Gastroesophageal sphincter (tissue), 4 donors: Measurements from ENCODE around the gene PLPP1. TPM values are rescaled to one million over a fixed set of nuclear protein-coding genes. Genes with fewer than 3 reads are reported as not detected.

Experiments
- ATAC-seq: fragments of 150-250 bp; one replicate; pipeline ENCODE4 v1.9.1; 2016; ENCODE audit warnings: mild to moderate bottlenecking, moderate library complexity
- H3K27ac ChIP-seq, 4 donors: fragments of 200-600 bp; sonication (generic) in 3 of 4; 1 replicate in 3 of 4; 2 replicates in 1 of 4; pipeline ENCODE4 v1.5.1; 2016 to 2019
- H3K27me3 ChIP-seq: fragments of 200-600 bp; sonication (generic); one replicate; pipeline ENCODE4 v1.5.1; 2019
- H3K36me3 ChIP-seq, 2 donors: fragments of 200-600 bp; sonication (generic); one replicate each; pipeline ENCODE4 v1.5.1; 2019; ENCODE audit warnings: control low read depth in 1 of 2
- H3K4me1 ChIP-seq, 3 donors: fragments of 200-600 bp; sonication (generic); 1 replicate in 2 of 3; 2 replicates in 1 of 3; pipeline ENCODE4 v1.5.1; 2016 to 2019; ENCODE audit warnings: control low read depth in 2 of 3
- H3K4me3 ChIP-seq, 2 donors: fragments of 200-600 bp; sonication (generic); one replicate each; pipeline ENCODE4 v1.5.1; 2019; ENCODE audit warnings: mild to moderate bottlenecking in 1 of 2, moderate library complexity in 1 of 2
- H3K9me3 ChIP-seq, 3 donors: fragments of 200-600 bp; sonication (generic); one replicate each; pipeline ENCODE4 v1.5.1; 2017 to 2019; ENCODE audit warnings: control low read depth in 2 of 3
- EP300 ChIP-seq: sonication (generic); formaldehyde crosslinking; IDR thresholded peaks from one replicate; pipeline ENCODE4 v1.6.1; 2017; ENCODE audit warnings: antibody characterized with exemption, mild to moderate bottlenecking
- POLR2A ChIP-seq, 2 donors: fragments of 450-650 bp; IDR thresholded peaks; one replicate each; pipeline ENCODE4 v1.6.1; 2017; ENCODE audit warnings: antibody characterized with exemption in 2 of 2, mild to moderate bottlenecking in 2 of 2, moderate library complexity in 1 of 2
- POLR2AphosphoS5 ChIP-seq: sonication (generic); formaldehyde crosslinking; IDR thresholded peaks from one replicate; pipeline ENCODE4 v1.6.1; 2017; ENCODE audit warnings: antibody characterized with exemption
- WGBS, 2 donors: methylation state at CpG; one replicate each; pipeline ENCODE4 v1.1.5; 2018; ENCODE audit warnings: low coverage in 1 of 2; 5-methylcytosine and 5-hydroxymethylcytosine counted together
- total RNA-seq, 4 donors: library from RNA; depleted of rRNA; stranded (reverse); fragments of >200 nt; gene quantifications; one replicate each; pipeline ENCODE4 v1.1.0, GENCODE V29; 2016
- TF ChIP-seq, protein P1 (sequence below), 4 experiments: fragments of 200-600 bp in 2 of 4; fragments of 450-650 bp in 2 of 4; sonication (generic) in 1 of 4; IDR thresholded peaks; one replicate each; pipeline ENCODE4 v1.5.1; 2017 to 2019; ENCODE audit warnings: antibody characterized with exemption in 4 of 4, mild to moderate bottlenecking in 2 of 4, moderate library complexity in 2 of 4

The PLPP1 gene
- total RNA-seq, 4 donors from 2014 or later = 209 to 314 (median 250) TPM

GRCh38 chr5:55440188-55440646 is 94.5 kb downstream of the PLPP1 start:
- WGBS, 2 donors = 28 to 41% methylated on average over 5 to 6 of the region's 6 CpGs
- Histone ChIP-seq H3K4me1 (peaks cover 26 to 72% (median 34%) of the 10 kb centered on the region in 3 donors), H3K9me3 (no peaks in the 10 kb centered on the region), H3K27ac (peak overlapping the region; percentile 90 to 99 (median 91)), H3K27me3 (no peaks in the 10 kb centered on the region), H3K4me3 (no peak overlapping the region), H3K36me3 (peaks cover 0 to 11% of the 10 kb centered on the region in 2 donors)
- TF ChIP-seq POLR2A (IDR thresholded peaks at IDR 0.05) = no peak
- peak; percentile 53 for TF ChIP-seq POLR2AphosphoS5
- no peak for ATAC-seq

GRCh38 chr5:55438998-55439397 is 95.8 kb downstream of the PLPP1 start:
- H3K36me3 ChIP-seq = peaks cover 0 to 11% of the 10 kb centered on the region in 2 donors
- H3K9me3 ChIP-seq = no peaks in the 10 kb centered on the region
- WGBS, 2 donors = 56% methylated on average over 4 of the region's 4 CpGs
- TF ChIP-seq, protein P1, sequence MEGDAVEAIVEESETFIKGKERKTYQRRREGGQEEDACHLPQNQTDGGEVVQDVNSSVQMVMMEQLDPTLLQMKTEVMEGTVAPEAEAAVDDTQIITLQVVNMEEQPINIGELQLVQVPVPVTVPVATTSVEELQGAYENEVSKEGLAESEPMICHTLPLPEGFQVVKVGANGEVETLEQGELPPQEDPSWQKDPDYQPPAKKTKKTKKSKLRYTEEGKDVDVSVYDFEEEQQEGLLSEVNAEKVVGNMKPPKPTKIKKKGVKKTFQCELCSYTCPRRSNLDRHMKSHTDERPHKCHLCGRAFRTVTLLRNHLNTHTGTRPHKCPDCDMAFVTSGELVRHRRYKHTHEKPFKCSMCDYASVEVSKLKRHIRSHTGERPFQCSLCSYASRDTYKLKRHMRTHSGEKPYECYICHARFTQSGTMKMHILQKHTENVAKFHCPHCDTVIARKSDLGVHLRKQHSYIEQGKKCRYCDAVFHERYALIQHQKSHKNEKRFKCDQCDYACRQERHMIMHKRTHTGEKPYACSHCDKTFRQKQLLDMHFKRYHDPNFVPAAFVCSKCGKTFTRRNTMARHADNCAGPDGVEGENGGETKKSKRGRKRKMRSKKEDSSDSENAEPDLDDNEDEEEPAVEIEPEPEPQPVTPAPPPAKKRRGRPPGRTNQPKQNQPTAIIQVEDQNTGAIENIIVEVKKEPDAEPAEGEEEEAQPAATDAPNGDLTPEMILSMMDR (IDR thresholded peaks at IDR 0.05) = no peak
- TF ChIP-seq POLR2AphosphoS5 (peak; percentile 74), EP300 (no peak), POLR2A (IDR thresholded peaks at IDR 0.05) (no peak)
- H3K27me3 ChIP-seq = no peaks in the 10 kb centered on the region
- H3K4me1 ChIP-seq = peaks cover 26 to 72% (median 34%) of the 10 kb centered on the region in 3 donors
- peak; percentile 75 for ATAC-seq
- no peak overlapping the region for H3K4me3 ChIP-seq
- peak overlapping the region; percentile 90 to 99 (median 91) for H3K27ac ChIP-seq

- H3K36me3 ChIP-seq = peaks cover 0 to 15% of the 10 kb centered on the region in 2 donors
- no peak for TF ChIP-seq POLR2A (IDR thresholded peaks at IDR 0.05)
- no peak for TF ChIP-seq EP300
- TF ChIP-seq, protein P1 (IDR thresholded peaks at IDR 0.05) = no peak
- TF ChIP-seq POLR2AphosphoS5 = no peak
- peaks cover 26 to 65% (median 34%) of the 10 kb centered on the region in 3 donors for H3K4me1 ChIP-seq
- H3K4me3 ChIP-seq = no peak overlapping the region
- H3K27me3 ChIP-seq = no peaks in the 10 kb centered on the region
- H3K9me3 ChIP-seq = no peaks in the 10 kb centered on the region
- peak; percentile 9 for ATAC-seq
- WGBS, 2 donors = 51 to 68% methylated on average over 2 of the region's 2 CpGs
- peak overlapping the region; percentile 90 to 99 (median 91) for H3K27ac ChIP-seq
Measured at GRCh38 chr5:55437859-55438206, 96.9 kb downstream of the PLPP1 start.

DNA sequence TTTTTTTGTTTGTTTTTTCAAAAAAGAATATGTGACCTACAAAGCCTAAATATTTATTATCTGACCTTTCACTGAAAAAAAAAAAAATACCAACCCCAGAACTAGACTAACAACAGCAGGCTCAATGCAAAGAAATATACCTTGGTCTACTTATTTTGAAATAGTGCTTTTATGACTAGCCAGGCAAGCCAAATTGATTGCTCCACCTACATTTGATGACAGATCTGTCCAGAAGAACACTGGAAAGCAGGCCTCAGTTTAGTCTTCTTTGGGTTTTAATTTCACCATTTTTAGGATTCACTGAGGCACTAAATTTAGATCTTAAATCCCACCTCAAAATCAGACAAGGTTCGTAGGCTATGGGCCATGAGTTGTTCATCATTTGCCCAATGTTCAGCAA is 97.3 kb downstream of the PLPP1 start:
- H3K27me3 ChIP-seq = no peaks in the 10 kb centered on the region
- peaks cover 0 to 17% of the 10 kb centered on the region in 2 donors for H3K36me3 ChIP-seq
- no peak for ATAC-seq
- peaks cover 26 to 61% (median 34%) of the 10 kb centered on the region in 3 donors for H3K4me1 ChIP-seq
- no peak overlapping the region for H3K4me3 ChIP-seq
- peak overlapping the region; percentile 90 to 99 (median 91) for H3K27ac ChIP-seq
- WGBS, 2 donors = 19 to 36% methylated on average over 1 of the region's 1 CpG
- no peak for TF ChIP-seq POLR2AphosphoS5
- no peak for TF ChIP-seq POLR2A (IDR thresholded peaks at IDR 0.05)
- no peak for TF ChIP-seq EP300
- TF ChIP-seq, protein P1 (IDR thresholded peaks at IDR 0.05) = no peak
- H3K9me3 ChIP-seq = no peaks in the 10 kb centered on the region

- H3K4me3 ChIP-seq = no peak overlapping the region
- no peaks in the 10 kb centered on the region for H3K27me3 ChIP-seq
- H3K27ac ChIP-seq = no peak overlapping the region
- H3K4me1 ChIP-seq = peaks cover 9 to 48% (median 20%) of the 10 kb centered on the region in 3 donors
- no peaks in the 10 kb centered on the region for H3K9me3 ChIP-seq
- WGBS, 2 donors = 90 to 100% methylated on average over 3 to 4 of the region's 4 CpGs
- H3K36me3 ChIP-seq = peaks cover 0 to 41% of the 10 kb centered on the region in 2 donors
- ATAC-seq = no peak
- TF ChIP-seq POLR2AphosphoS5 = no peak
Measured at GRCh38 chr5:55432549-55432948, 102.2 kb downstream of the PLPP1 start.

DNA sequence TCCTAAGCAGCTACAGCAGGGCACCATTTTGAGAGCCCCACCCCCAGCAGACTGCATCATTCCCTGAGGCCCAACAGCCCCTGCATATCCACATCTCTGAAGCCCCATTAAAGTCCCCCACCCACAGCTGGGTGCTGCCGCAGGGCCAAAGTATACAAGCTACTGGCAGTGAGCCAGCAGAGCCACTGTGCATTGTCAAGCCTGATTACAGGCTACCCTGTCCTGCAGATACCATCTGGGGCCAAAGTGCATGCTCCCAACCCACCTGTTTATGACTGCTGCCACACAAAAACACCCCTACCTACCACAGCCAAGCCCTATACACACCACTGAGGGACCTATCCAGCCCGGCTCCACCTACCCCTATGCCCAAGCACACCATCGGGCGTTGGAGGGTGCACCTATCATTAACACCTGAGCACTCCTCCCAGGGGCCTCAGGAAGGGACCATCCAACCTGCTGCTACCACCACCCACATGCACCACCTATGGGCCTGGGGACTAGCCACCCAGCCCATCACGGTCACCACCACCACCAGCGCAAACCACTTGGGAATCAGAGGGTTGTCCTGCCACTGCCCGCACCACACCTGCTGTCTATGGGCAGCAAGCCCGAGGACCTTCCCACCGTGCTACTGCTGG is 105.0 kb downstream of the PLPP1 start:
- H3K36me3 ChIP-seq = peaks cover 0 to 49% of the 10 kb centered on the region in 2 donors
- peak overlapping the region in 2 of 4 donors; percentile 14 to 24 for H3K27ac ChIP-seq
- peaks cover 0 to 49% (median 12%) of the 10 kb centered on the region in 3 donors for H3K4me1 ChIP-seq
- no peaks in the 10 kb centered on the region for H3K27me3 ChIP-seq
- TF ChIP-seq POLR2AphosphoS5 = no peak
- TF ChIP-seq, protein P1 (IDR thresholded peaks at IDR 0.05) = no peak
- TF ChIP-seq EP300 = no peak
- TF ChIP-seq POLR2A (IDR thresholded peaks at IDR 0.05) = no peak
- 83% methylated on average over 3 of the region's 9 CpGs; no CpG with 5 or more reads in 1 of the 2 donors for WGBS, 2 donors
- H3K9me3 ChIP-seq = no peaks in the 10 kb centered on the region
- peak; percentile 19 for ATAC-seq
- no peak overlapping the region for H3K4me3 ChIP-seq
